Measurements from ENCODE around the gene BARX2. TPM values are rescaled to one million over a fixed set of nuclear protein-coding genes. Genes with fewer than 3 reads are reported as not detected.

The BARX2 gene
- total RNA-seq, 4 donors from 2014 or later, result 0.83 TPM; not detected in 3

DNA sequence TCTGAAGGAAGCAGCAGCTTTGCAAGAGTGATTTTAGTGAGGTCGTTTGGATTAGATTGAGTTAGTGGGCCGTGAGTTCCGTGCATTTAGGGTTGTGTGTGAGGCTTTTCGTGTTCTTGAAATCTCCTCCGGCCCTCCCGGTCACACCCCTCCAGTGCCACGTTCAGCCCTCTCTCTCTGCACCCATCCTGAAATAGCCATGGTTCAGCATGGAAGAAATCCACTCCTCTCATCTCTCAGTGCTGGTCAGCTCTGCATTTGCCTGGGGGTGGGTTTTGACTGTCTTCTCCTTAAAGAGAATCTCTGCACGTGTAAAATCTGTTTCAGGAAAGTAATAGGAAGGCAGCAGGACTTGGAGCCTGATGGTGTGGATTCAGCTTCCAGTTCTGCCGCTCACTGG, 19.8 kb downstream of the BARX2 start:
- intact Hi-C loops (cut with DNase I; ENCODE audit: low total_unique reads), result no loop called here
- Histone ChIP-seq H3K27ac (no peak overlapping the region), H3K36me3 (no peaks in the 10 kb centered on the region), H3K4me1 (no peaks in the 10 kb centered on the region), H3K9me3 (no peaks in the 10 kb centered on the region), H3K27me3 (peaks cover 0 to 4% of the 10 kb centered on the region in 2 donors), H3K4me3 (no peak overlapping the region)
- no peak for DNase-seq
- no peak for TF ChIP-seq POLR2A (IDR thresholded peaks at IDR 0.05)
- TF ChIP-seq, protein P1, sequence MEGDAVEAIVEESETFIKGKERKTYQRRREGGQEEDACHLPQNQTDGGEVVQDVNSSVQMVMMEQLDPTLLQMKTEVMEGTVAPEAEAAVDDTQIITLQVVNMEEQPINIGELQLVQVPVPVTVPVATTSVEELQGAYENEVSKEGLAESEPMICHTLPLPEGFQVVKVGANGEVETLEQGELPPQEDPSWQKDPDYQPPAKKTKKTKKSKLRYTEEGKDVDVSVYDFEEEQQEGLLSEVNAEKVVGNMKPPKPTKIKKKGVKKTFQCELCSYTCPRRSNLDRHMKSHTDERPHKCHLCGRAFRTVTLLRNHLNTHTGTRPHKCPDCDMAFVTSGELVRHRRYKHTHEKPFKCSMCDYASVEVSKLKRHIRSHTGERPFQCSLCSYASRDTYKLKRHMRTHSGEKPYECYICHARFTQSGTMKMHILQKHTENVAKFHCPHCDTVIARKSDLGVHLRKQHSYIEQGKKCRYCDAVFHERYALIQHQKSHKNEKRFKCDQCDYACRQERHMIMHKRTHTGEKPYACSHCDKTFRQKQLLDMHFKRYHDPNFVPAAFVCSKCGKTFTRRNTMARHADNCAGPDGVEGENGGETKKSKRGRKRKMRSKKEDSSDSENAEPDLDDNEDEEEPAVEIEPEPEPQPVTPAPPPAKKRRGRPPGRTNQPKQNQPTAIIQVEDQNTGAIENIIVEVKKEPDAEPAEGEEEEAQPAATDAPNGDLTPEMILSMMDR (IDR thresholded peaks at IDR 0.05), result no peak

DNA sequence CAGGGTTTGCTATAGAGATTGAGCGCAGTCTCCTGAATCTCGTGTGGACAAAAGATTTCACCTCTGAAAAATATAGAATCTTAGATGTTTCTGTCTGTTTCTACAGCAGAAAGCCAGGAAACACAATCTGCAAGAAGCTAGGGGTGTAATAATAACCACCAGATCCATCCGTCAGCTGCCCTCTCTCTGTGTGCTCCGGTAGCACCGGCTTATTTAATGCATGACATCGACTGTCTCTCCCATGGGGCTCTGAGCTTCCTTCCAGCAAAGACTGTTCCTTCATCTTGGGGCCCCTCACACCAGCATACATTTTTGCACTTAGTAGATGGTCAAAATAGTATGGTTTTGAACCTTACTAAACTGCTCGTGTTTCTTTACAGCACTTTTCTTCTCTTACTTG, 20.2 kb downstream of the BARX2 start:
- Histone ChIP-seq H3K4me1 (no peaks in the 10 kb centered on the region), H3K9me3 (no peaks in the 10 kb centered on the region), H3K4me3 (no peak overlapping the region), H3K27me3 (peaks cover 0 to 4% of the 10 kb centered on the region in 2 donors), H3K27ac (no peak overlapping the region), H3K36me3 (no peaks in the 10 kb centered on the region)
- intact Hi-C loops (cut with DNase I; ENCODE audit: low total_unique reads), result no loop called here
- no peak for DNase-seq
- TF ChIP-seq, protein P1 (IDR thresholded peaks at IDR 0.05), result no peak
- no peak for TF ChIP-seq POLR2A (IDR thresholded peaks at IDR 0.05)

DNA sequence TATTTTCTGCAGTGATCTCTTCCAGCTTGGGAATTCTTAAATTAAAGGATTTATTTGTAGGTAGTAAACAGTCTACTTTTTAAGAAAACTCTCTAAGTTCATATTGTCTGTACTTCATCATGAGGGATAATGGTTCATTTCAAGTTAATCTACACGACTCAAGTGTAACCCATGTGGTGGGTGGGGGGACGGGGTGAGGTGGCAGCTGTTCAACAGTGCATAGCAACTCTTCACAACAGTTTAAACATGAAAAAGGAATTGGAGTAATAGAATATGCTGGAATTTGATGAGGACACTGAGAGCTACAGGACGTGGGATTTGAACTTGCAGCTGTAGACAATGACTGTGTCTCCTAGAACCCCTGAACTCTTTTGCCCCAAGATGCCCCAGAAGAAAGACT, 20.8 kb downstream of the BARX2 start:
- Histone ChIP-seq H3K27ac (no peak overlapping the region), H3K9me3 (no peaks in the 10 kb centered on the region), H3K4me1 (no peaks in the 10 kb centered on the region), H3K27me3 (peaks cover 0 to 4% of the 10 kb centered on the region in 2 donors), H3K4me3 (no peak overlapping the region), H3K36me3 (no peaks in the 10 kb centered on the region)
- TF ChIP-seq, protein P1 (IDR thresholded peaks at IDR 0.05), result no peak
- TF ChIP-seq POLR2A (IDR thresholded peaks at IDR 0.05), result no peak
- intact Hi-C loops (cut with DNase I; ENCODE audit: low total_unique reads), result no loop called here
- DNase-seq, result no peak

DNA sequence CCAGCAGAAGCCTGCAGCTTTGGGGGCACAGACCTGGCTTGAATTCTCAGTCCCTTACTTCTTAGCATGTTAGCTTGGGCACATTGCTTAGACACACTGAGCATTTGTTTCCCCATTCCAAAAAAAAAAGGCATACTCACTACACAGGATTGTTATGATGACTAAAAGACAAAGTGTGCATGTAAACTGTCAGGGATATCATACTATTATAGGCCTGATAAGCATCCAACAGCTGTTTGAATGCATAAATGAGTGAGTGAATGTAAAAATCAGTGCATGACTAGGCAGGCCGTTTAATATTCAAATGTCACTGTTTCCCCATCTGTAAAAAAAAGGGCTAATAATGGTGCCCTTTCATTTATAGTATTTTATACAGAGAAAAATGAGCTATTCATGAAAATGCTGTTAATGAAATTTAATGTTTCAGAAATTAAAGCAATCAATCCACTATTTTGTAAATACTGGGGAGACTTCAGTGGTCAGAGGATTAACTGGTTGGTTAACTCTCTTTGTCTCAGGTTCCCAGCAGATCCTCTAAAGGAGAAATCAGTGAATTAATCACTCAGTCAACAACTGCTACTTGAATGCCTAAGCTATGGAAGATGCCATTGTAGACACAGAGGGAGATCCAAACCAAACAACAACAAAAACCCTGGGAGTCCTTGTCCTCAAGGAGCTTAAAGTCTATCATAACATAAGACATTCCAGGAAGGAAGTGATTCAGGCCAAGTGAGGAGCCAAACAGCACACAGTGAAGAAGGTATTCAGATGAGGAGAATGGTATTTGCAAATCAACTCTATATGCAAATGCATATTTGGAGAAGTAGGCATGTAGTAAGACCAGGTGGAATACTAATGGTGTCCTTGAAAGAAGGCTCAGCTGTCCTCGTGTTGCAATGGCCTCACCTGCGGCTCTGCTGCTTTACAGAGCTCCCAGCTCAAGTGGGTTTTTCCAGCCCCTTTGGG, 26.8 kb downstream of the BARX2 start:
- TF ChIP-seq POLR2A (IDR thresholded peaks at IDR 0.05), result no peak
- TF ChIP-seq, protein P1 (IDR thresholded peaks at IDR 0.05), result no peak
- H3K9me3 ChIP-seq, result no peaks in the 10 kb centered on the region
- no peaks in the 10 kb centered on the region for H3K4me1 ChIP-seq
- intact Hi-C loops (cut with DNase I; ENCODE audit: low total_unique reads), result no loop called here
- H3K27ac ChIP-seq, result no peak overlapping the region
- no peak overlapping the region for H3K4me3 ChIP-seq
- no peaks in the 10 kb centered on the region for H3K27me3 ChIP-seq
- no peak for DNase-seq
- no peaks in the 10 kb centered on the region for H3K36me3 ChIP-seq

DNA sequence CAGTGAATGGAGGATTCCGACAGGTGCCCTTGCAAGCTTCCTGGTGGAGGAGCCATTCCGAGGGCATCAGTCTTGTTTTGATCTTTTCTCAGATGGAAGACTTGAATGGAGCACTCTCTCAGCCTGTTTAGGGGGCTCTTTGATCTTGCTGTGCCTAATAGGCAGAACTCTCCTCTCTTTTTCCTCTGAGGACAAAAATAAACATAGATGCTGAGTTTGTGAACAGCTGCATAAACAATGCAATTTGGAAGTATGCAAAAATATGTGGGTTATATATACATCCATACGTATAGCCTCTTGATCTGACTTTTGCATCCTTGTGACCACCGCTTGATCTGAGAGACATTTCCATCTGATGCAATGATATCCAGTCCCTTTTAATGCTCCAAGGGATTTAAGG, 29.1 kb downstream of the BARX2 start:
- no peak for TF ChIP-seq POLR2A (IDR thresholded peaks at IDR 0.05)
- TF ChIP-seq, protein P1 (IDR thresholded peaks at IDR 0.05), result no peak
- no peak for DNase-seq
- H3K36me3 ChIP-seq, result no peaks in the 10 kb centered on the region
- no peaks in the 10 kb centered on the region for H3K27me3 ChIP-seq
- no peak overlapping the region for H3K27ac ChIP-seq
- no peaks in the 10 kb centered on the region for H3K4me1 ChIP-seq
- no peaks in the 10 kb centered on the region for H3K9me3 ChIP-seq
- intact Hi-C loops (cut with DNase I; ENCODE audit: low total_unique reads), result no loop called here
- no peak overlapping the region for H3K4me3 ChIP-seq

All from uterus (tissue), 4 donors.